ENCODE results near the gene DRG1.
"Not testable (repeated sequence)": the region's sequence is repeated elsewhere in the genome, so short reads cannot be mapped to it uniquely, and the experiment has no call there.

Gene DRG1, protein sequence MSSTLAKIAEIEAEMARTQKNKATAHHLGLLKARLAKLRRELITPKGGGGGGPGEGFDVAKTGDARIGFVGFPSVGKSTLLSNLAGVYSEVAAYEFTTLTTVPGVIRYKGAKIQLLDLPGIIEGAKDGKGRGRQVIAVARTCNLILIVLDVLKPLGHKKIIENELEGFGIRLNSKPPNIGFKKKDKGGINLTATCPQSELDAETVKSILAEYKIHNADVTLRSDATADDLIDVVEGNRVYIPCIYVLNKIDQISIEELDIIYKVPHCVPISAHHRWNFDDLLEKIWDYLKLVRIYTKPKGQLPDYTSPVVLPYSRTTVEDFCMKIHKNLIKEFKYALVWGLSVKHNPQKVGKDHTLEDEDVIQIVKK

DNA sequence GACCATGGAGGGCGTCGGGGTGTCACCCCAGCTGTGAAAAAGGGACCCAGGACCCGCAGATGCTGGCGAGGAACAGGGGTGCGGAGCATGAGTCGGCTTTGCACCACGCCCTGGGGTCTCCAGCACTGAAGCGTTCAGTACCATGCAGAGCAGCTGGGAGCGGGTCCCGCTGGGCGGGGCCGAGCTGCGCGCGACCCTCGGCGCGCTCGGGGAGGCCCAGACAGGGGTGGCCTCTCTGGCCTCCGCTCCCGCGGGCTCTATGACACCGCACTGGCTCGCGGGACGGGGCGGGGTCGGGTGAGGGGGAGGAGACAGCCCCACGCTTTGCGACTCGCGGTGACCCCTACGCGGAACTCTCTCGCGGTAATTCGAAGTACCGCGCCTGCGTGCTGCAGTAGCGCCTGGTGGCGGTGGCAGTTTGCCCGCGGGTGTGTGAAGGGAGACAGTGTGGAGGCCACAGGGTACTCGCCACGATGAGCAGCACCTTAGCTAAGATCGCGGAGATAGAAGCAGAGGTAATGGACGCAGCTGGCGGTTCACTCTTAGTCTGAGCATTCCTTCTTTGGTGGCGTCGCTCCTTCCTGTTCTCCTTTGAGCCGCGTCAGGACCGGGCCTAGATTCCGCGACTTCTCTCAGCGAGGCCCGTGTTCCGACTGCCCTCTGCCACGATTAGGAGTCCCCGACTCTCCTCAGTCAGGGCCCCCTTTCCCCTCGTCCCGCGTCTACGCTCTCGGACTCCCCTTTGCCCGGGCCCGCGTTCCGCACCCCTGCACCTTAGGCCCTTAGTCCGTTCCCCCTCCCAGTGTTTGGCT, at the start of gene DRG1:
Gene DRG1, plus strand, starts transcription at position 394 of the 812 bp plus-strand sequence. Its CDS starts 80 bp downstream, at position 474.
- peak; percentile 96 for DNase-seq

DNA sequence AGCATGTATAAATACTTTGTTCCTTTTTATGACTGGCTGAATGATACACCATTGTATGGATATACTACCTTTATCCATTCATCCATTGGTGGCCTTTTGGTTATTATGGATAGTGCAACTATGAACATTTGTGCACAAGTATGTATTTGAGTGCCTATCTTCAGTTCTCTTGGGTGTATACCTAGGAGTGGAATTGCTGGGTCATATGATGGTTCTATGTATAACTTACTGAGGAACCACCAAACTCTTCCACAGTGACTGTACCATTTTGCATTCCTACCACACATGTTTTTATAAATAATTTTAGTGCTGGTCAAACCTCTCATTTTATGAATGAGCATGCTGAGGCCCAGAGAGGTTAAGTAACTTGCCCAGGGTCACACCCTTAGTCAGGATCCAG, 49.4 kb upstream of the DRG1 start:
- no peak for DNase-seq

DNA sequence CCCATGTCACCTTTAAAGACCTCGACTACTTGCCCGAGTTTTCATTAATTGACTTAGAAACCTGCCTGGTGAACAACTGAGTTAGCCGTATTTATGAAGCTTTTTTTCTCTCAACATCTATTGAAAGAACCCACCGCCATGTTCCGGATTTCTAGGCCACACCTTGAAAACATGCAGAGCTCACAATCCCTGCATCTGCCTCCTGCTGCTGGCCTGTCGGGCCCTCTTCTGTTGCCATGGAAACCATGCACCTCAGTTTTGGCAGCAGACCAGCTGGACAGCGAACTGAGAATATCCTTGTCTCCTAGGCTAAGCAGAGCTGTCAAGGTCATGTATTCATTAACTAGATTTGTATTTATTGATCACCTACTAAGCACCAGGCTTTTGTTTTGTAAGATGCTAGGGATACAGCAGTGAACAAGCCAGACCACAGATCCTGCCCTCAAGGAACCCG, 49.0 kb upstream of the DRG1 start:
- DNase-seq: peak; percentile 49

DNA sequence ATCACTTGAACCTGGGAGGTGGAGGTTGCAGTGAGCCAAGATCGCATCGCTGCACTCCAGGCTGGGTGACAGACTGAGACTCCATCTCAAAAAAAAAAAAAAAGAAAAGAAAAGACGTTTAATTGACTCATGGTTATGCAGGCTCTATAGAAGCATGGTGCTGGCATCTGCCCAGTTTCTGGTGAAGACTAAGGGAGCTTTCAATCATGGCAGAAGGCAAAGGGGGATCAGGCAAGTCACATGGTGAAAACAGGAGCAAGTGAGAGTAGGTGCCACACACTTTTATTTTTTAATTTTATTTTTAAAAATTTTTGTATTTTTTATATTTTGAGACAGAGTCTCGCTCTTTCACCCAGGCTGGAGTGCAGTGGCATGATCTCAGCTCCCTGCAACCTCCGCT, 44.9 kb upstream of the DRG1 start:
- DNase-seq: no peak

DNA sequence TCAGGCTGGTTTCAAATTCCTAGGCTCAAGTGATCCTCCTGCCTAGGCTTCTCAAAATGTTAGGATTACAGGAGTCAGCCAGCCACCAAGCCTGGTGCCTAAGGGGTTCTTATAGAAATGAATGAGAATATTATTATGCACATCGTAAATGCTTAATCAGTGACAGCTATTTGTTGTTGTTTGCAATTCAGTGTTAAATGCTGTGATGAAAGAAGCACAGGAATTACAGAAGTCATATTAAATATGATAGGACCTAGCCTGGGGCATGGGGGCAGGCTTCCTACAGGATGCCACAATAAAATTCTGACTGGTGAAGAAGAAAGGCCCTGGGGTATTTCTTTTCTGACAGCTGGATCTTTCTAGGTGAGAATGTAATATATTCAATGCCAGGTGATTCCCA, 39.4 kb upstream of the DRG1 start:
- no peak for DNase-seq

DNA sequence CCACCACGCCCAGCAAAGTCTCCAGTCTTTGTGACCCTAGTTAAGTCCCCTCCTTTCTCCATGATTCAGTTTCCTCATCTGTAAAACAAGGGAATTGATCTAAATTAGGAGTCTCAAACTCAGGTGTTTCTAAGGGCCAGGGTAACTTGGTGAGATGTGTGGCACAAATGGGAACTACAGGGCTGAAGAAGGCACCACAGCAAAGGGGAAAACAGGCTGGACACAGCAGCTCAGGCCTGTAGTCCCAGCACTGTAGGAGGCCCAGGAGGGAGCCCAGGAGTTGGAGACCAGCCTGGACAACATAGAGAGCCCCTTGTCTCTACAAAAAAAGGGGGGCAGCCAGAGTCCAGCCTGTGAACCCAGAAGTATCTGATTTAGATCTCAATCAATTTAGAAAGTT, 37.7 kb upstream of the DRG1 start:
- no peak for DNase-seq

DNA sequence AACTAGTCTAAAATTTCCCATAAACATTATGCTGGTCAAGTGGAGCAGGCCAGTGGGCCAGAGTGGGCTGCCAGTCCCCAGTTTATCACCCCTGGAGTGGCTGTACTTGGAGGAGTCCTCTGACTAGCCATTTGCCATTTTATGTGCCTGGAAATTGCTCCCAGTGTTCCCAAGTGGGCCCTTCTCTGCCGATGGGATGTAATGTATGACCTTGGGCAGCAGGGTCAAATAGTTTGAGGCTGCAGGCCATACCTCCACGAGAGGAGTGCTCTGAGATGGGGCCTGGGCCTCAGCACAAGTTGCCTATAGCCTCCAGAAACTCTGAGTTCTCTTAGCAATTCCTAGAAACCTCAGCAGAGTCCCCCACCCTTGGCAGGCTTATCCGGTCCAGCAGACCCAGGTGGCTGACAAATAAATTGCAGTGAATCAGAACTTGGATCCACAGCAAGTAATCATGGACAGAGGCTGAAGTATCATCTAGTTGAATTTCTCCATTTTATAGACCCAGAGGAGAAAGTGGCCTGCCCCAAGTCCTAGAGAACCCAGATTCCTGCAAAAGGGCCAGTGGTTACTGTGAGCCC, 35.4 kb upstream of the DRG1 start:
- no peak for DNase-seq

GRCh38 chr22:31367426-31367825, 32.0 kb upstream of the DRG1 start:
- DNase-seq: no peak

- no peak for DNase-seq
Observed at GRCh38 chr22:31377612-31378011, 21.8 kb upstream of the DRG1 start.

DNA sequence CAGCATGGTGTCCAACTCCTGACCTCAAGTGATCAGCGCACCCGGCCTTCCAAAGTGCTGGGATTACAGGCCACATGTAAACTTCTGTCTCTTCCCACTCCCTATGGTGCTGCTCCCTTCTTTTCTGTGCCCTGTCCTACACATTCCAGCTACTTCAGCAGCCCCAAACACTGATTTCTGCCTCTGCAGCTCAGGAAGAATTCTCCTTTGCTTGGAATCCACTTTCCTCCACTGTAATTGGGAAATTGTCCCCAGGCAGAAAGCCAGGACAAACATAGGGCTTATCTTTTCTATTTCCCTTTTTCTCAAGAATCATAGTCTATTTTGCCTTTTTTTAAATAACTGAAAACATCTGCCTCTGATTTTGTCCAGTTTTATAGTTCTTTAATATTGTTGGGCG, 21.3 kb upstream of the DRG1 start:
- DNase-seq: peak; percentile 28

GRCh38 chr22:31378651-31379050, 20.8 kb upstream of the DRG1 start:
- not testable (repeated sequence) for DNase-seq

- no peak for DNase-seq
Observed at GRCh38 chr22:31393893-31394292, 5.5 kb upstream of the DRG1 start.

DNA sequence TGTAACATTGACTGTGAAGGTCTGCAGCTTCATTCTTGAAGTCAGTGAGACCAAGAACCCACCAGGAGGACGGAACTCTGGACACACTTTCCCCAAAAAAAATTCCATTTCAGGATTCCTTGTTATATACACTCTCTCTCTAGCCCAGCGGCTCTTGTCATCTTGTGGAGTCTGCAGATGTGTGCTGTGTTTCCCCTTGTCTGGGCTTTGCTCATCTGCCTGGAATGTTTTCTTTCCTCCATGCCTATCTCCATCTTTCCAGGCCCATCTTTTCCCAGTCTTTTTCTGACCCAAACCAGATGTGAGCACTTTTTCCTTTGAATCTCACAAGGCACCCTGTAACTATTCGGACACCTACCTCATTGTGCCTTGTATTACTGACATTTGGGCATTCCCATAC, 5.1 kb upstream of the DRG1 start:
- peak; percentile 63 for DNase-seq

DNA sequence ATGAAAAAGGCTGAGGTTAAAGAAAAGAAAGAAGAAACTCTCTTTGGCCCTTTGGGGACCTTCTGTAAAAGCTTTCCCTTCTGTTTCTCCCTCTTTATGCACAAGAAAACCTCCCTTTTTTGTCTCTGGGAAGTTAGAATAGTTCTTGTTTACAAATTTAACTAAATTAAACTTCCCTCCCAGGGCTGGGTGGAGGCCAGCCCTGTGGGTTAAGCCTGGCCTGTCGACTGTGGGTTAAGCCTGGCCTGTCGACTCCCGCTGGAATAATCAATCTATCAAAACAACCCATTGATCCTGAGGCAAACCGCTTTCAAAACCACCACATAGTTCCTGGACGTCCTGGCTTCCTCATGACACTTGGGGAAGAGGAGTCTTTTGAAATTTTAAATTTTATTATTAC, 1.2 kb upstream of the DRG1 start:
- DNase-seq: peak; percentile 49

- no peak for DNase-seq
Observed at GRCh38 chr22:31400023-31400397, 606 bp downstream of the DRG1 start.

- DNase-seq: not testable (repeated sequence)
Observed at GRCh38 chr22:31402350-31402749, 2.9 kb downstream of the DRG1 start.

DNA sequence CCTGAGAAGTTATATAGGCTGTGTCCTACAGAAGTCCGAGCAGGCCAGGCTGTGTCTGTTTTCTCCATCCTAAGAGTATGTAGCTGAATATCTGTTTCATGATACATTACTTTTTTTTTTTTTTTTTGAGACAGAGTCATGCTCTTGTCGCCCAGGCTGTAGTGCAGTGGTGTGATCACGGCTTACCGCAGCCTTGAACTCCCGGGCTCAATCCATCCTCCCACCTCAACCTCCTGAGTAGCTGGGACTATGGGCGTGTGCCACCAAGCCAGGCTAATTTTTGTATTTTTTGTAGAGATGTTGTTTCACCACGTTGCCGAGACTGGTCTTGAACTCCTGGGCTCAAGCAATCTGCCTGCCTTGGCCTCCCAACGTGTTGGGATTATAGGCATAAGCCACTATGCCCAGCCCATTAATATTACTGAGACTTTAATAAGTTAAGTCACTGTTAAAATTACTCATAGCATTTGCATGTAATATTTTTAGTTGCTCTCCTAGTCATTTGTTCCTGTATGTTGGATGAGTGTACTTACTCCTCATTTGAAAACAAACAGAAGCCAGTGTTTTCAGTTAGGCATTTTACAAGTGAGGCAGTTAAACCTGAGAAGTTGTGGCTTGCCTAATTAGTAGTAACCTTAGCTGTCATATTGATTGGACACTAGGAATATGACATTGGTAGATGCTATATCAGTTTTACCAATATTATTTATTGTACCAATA, 26.1 kb downstream of the DRG1 start:
- DNase-seq: no peak

DNA sequence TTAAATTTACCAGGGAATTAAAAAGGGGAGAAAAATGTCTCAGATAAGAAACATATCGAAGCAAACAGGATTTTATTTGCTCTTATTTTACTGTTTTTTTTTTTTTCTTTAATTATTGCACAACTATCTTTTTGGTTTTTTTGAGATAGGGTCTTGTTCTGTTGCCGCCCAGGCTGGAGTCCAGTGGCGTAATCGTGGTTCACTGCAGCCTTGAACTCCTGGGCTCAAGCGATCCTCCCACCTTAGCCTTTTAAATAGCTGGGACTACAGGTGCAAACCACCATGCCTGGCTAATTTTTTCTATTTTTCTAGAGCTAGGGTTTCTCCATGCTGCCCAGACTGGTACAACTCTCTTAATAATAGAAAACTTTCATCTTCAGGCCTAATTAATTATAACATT, 32.5 kb downstream of the DRG1 start:
- no peak for DNase-seq

- no peak for DNase-seq
Observed at GRCh38 chr22:31436132-31436531, 36.7 kb downstream of the DRG1 start.

- no peak for DNase-seq
Observed at GRCh38 chr22:31439808-31440207, 40.4 kb downstream of the DRG1 start.

DNA sequence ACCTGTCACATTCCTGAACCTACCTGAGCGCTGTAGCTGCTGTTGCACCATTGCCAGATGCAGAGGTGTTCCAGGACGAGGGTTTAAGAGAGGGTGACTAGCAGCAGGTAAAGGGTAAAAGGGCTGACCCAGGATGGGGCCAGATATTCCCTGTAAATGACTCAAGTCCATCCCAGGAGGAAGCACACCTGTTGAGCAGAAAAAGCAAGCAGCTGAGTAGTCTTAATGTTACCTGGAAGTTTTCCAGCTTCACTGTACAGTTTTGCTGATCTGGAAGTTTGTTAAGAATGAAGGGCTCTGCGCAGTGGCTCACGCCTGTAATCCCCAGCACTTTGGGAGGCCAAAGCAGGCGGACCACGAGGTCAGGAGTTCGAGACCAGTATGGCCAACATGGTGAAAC, 41.3 kb downstream of the DRG1 start:
- DNase-seq: no peak

DNA sequence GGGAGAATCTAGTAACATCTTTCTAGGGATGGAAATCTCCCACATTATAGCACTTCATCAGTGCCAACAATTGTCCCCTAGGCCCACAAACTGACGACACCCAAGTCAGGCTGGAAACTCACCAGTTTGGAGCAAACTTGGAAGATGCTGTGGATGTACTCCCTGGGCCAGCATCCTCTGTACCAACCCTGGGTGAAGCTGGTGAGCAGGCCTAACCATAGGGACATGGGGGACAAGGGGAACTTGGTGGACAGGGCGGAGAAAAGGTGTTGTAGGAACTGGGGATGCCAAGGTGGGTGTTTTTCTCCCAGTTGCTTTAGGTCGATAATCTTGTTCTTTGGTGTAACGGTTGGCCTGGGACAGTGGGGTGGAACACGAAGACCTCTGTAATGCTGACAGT, 42.2 kb downstream of the DRG1 start:
- DNase-seq: no peak
